C4-2B (cell line): ENCODE results near the gene VIP.

Source experiments
- CTCF ChIP-seq: fragments of 450-650 bp; conservative IDR thresholded peaks from 2 replicates; pipeline ENCODE4 v1.5.1; 2017; ENCODE audit warnings: mild to moderate bottlenecking
- ZFX ChIP-seq: fragments of 450-650 bp; IDR thresholded peaks from 2 replicates; pipeline ENCODE4 v1.6.1; 2017

- TF ChIP-seq ZFX, result no peak
- TF ChIP-seq CTCF, result no peak
Measured at GRCh38 chr6:152746172-152746553, 4.4 kb upstream of the VIP start.
